Measurements from ENCODE around the gene SNX8. TPM values are rescaled to one million over a fixed set of nuclear protein-coding genes. Genes with fewer than 3 reads are reported as not detected.
A peak's percentile ranks its signal among the peaks of the same experiment; 100 is the strongest.

SNX8 gene
- total and polyA plus RNA-seq, 2 of the 4 experiments (the other 2 are of a cell fraction) = 7.7 to 55.9 TPM

DNA sequence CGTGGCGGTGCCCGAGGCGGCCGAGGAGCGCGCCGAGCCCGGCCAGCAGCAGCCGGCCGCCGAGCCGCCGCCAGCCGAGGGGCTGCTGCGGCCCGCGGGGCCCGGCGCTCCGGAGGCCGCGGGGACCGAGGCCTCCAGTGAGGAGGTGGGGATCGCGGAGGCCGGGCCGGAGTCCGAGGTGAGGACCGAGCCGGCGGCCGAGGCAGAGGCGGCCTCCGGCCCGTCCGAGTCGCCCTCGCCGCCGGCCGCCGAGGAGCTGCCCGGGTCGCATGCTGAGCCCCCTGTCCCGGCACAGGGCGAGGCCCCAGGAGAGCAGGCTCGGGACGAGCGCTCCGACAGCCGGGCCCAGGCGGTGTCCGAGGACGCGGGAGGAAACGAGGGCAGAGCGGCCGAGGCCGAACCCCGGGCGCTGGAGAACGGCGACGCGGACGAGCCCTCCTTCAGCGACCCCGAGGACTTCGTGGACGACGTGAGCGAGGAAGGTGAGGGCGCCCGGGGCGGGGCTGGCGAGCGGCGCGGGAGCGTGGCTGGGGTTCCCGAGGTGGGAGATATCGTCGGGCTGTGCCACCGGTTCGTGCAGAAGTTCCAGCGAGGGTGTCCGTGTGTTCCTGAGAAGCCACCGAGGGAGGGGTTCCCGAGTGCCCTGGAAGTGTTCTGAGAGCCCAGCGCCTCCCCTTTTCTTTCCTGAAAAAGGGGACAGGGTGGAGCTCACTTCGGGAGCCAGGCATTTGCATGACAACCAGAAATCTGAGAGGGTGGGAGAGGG, 40.9 kb upstream of the SNX8 start:
- dilution Hi-C loops (cut with HindIII; ENCODE audit: low sequenced_read_pairs, unreplicated experiment) = no loop called here
- ATAC-seq (ENCODE audit: low read depth) (peak; percentile 5), DNase-seq (no peak)
- Histone ChIP-seq H3K27ac (ENCODE audit: insufficient read depth, low read length) (peak overlapping the region; percentile 96), H4K5ac (ENCODE audit: low read depth, low read length) (peak overlapping the region; percentile 10; the same call in 1 of the 2 replicates), H4K20me1 (ENCODE audit: insufficient read depth, low read length) (peaks cover 54% of the 10 kb centered on the region), H2BK5ac (ENCODE audit: low read depth, low read length, poor library complexity, severe bottlenecking) (peak overlapping the region; percentile 48), H2BK20ac (ENCODE audit: low read depth, low read length) (no peak overlapping the region), H3K9me1 (ENCODE audit: insufficient read depth, low read length) (peaks cover 16% of the 10 kb centered on the region), H3K4me2 (ENCODE audit: low read depth, low read length) (peak overlapping the region; percentile 91), H3K18ac (ENCODE audit: low read depth, low read length) (no peak overlapping the region), H4K8ac (ENCODE audit: low read depth in 2 of 2, low read length in 2 of 2) (peak overlapping the region; percentile 33 to 40; a peak in 2 of 4 replicates), H2BK15ac (ENCODE audit: low read depth, low read length) (no peak overlapping the region), H2BK120ac (ENCODE audit: low read depth, low read length) (no peak overlapping the region), H3K27me3 (ENCODE audit: control insufficient read depth, insufficient read depth, low read length) (no peaks in the 10 kb centered on the region), H2AFZ (replicated peaks; ENCODE audit: low read length, poor library complexity) (peak overlapping the region; percentile 95), H2AK9ac (replicated peaks; ENCODE audit: low read depth, low read length, poor library complexity) (peak overlapping the region; percentile 99), H3K4me3 (ENCODE audit: insufficient read depth, low read depth, low read length) (peak overlapping the region; percentile 55), H2AK5ac (ENCODE audit: low read depth, low read length) (peak overlapping the region; percentile 76), H3K4ac (ENCODE audit: low read depth, low read length) (peak overlapping the region; percentile 80), H3K79me1 (ENCODE audit: low read depth in 1 of 2, low read length in 2 of 2) (peaks cover 2 to 48% of the 10 kb centered on the region in 2 experiments; a peak in 3 of 4 replicates), H4K91ac (ENCODE audit: insufficient read depth, low read depth, low read length) (peak overlapping the region; percentile 65), H3K56ac (ENCODE audit: extremely low read depth, insufficient read depth, low read length) (peak overlapping the region; percentile 56), H3K4me1 (ENCODE audit: control insufficient read depth, insufficient read depth, low read length) (peaks cover 6% of the 10 kb centered on the region), H3K9ac (ENCODE audit: low read depth, low read length) (peak overlapping the region; percentile 95), H3K14ac (replicated peaks; ENCODE audit: low read depth, low read length) (peak overlapping the region; percentile 53), H3K36me3 (ENCODE audit: control insufficient read depth, insufficient read depth, low read length) (peaks cover 10% of the 10 kb centered on the region), H3K23ac (ENCODE audit: low read depth, low read length) (peak overlapping the region; percentile 82), H3K9me3 (ENCODE audit: control insufficient read depth, insufficient read depth, low read length) (no peaks in the 10 kb centered on the region)
- WGBS, 2 experiments (ENCODE audit: extremely low coverage in 2 of 2, insufficient read length in 1 of 2) = 0% methylated on average over 36 of the region's 92 CpGs; no CpG with 5 or more reads in 1 of the 2 experiments
- TF ChIP-seq RCOR1 (IDR thresholded peaks at IDR 0.05; ENCODE audit: insufficient replicate concordance, low read length) (no peak), MXI1 (IDR thresholded peaks at IDR 0.05; ENCODE audit: borderline replicate concordance, low read depth, low read length) (0 out of 2 replicates have a peak, but pooled peaks have one; percentile 14)
- in situ Hi-C loops (cut with MboI; ENCODE audit: low sequenced_read_pairs) = no loop called here
- ChIA-PET POLR2A (ENCODE audit: unreplicated experiment) (no interaction called here), CTCF (no interaction called here)
- intact Hi-C loops (cut with micrococcal nuclease) = no loop called here
- BruUV-seq (replicated peaks) = no TSS peak

All from IMR-90 (cell line).